GM20000 (cell line): Measurements from ENCODE around the gene BEX5.
A peak's percentile ranks its signal among the peaks of the same experiment; 100 is the strongest.
"Not testable (repeated sequence)": the region's sequence is repeated elsewhere in the genome, so short reads cannot be mapped to it uniquely, and the experiment has no call there.

Source experiments
- DNase-seq: peaks from one replicate; pipeline ENCODE4 v3.0.0; 2012; ENCODE audit warnings: low spot score
- CTCF ChIP-seq: IDR thresholded peaks from 2 replicates; pipeline ENCODE4 v1.5.1; 2012; ENCODE audit warnings: mild to moderate bottlenecking, control low read depth; ENCODE audit errors: extremely low read depth, missing control alignments

The BEX5 gene

GRCh38 chrX:102155806-102156179 is at the start of gene BEX5:
Gene BEX5 (minus strand): TSS chrX:102155977. CDS start chrX:102154265, 1,712 bp downstream.
- DNase-seq: peak; percentile 27
- no peak for TF ChIP-seq CTCF

GRCh38 chrX:102185967-102186720 is 30.4 kb upstream of the BEX5 start:
- no peak for DNase-seq
- TF ChIP-seq CTCF: no peak

GRCh38 chrX:102154900-102155805 is 624 bp downstream of the BEX5 start:
- no peak for DNase-seq
- TF ChIP-seq CTCF: no peak

DNA sequence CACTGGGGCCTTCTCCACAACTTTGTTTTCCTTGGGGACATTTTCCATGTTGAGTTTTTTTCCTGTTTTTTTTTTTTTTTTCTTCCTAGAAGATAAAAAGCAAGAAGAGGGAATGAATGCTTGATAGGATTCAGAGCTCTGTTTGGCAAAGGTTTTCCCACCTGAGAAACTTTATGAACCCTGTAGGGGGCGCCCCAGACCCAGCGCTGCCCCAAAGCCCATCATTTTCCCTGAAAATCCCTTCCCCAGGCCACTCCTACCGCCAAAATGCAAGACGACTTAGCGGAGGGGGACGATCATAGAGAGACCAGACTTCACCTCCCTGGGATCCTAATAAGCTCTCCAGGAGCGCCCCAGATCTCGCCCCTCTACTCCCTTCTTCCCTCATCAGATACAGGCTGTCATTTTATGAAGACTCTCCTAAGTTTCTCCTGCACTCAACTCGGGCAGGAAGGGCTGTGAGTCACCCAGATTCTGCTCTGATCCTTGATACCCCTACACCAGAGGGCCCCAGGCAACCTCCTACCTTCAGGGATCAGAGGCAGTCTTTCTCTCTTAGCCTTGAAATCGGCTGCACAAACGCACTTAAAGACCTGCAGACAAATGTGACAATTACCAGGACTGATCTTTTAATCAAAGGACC is 1.4 kb downstream of the BEX5 start:
- DNase-seq: no peak
- no peak for TF ChIP-seq CTCF

DNA sequence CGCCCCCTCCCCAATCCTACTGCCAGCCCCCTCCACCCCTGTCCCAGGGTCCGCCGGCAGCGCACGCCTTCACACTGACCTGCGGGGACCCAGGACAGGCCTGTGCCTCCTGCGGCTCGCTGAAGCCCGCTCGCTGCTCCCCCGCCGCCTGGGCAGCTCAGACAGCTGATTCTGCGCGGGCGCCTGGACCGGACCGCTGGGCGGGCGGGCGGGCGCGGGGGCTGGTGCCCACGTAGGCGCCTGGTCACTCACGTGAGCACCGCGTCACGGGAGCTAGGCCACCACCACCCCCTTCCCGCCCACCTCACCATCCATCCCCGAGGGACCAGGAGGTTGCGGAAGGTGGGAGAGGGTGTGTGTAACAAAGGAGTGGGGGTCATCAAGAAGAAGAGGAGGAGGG is 13.5 kb downstream of the BEX5 start, which contains the start of gene TCEAL6:
Gene TCEAL6 (minus strand): TSS at position 208 of the 400 bp plus-strand sequence.
- DNase-seq: not testable (repeated sequence)

DNA sequence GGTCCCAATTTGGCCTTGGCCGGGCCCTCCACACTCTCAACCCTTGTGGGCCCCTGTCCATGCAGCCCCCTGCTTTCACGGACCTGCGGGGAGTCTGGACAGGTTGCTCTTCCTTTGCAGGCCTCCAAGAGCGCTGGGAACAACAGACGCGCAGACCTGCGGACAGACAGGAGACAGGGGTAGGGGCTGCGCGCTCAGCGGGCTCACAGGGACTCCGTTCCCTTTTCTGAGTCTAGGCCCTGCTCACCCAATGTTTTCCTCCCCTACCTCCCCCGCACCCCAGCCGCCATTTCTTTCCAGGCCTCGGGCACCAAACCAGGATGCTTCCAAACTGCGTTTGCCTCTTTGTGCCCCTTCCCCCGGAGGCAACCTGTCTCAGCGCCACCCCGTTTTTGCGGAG is 14.1 kb downstream of the BEX5 start:
- DNase-seq: not testable (repeated sequence)

DNA sequence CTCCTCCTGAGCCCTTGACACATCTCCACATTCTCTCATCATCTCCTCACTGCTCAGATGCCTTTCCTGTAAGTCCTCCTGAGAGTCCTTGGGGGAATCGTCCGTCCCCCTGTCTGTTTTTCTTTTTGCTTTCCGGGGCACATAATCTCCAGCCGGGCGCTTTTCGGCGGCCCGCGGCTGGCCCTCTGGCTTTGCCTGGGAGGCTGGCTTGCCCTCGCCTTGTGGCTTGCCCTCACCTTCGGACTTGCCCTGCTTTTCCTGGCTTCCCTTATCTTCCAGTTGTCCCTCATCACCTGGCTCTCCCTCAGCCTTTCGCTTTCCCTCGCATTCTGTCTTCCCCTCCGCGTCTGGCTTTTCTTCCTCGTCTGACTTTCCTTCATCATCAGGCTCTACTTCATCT is 14.9 kb downstream of the BEX5 start:
- DNase-seq: not testable (repeated sequence)

- TF ChIP-seq CTCF: no peak
- no peak for DNase-seq
Measured at GRCh38 chrX:102138064-102138463, 17.7 kb downstream of the BEX5 start.
